H1 (cell line): Measurements from ENCODE around the gene CCP110.

Experiments
- ATF3 ChIP-seq: IDR thresholded peaks from 2 replicates; pipeline ENCODE4 v1.6.1; 2011; ENCODE audit warnings: low read depth, mild to moderate bottlenecking, low read length; ENCODE audit not compliant: insufficient read depth
- BCL11A ChIP-seq, 2 experiments: IDR thresholded peaks; one replicate each; pipeline ENCODE4 v1.6.1; 2011; ENCODE audit warnings: low read depth in 2 of 2, low read length in 2 of 2, mild to moderate bottlenecking in 2 of 2
- CTCF ChIP-seq, 3 experiments: IDR thresholded peaks; 1 replicate in 2 of 3; 2 replicates in 1 of 3; pipeline versions ENCODE4 v1.5.1 to v1.6.1; 2011; ENCODE audit warnings: low read length in 3 of 3, mild to moderate bottlenecking in 3 of 3, inconsistent platforms in 2 of 3, low read depth in 1 of 3, moderate library complexity in 1 of 3; ENCODE audit not compliant: insufficient read depth in 1 of 3; ENCODE audit errors: control extremely low read depth in 1 of 3
- EP300 ChIP-seq, 2 experiments: IDR thresholded peaks; 1 replicate in 1 of 2; 2 replicates in 1 of 2; pipeline ENCODE4 v1.6.1; 2011 to 2012; ENCODE audit warnings: low read depth in 2 of 2, low read length in 2 of 2, mild to moderate bottlenecking in 2 of 2, borderline replicate concordance in 1 of 2, inconsistent platforms in 1 of 2, moderate library complexity in 1 of 2
- POLR2A ChIP-seq, 2 experiments: IDR thresholded peaks; 1 replicate in 1 of 2; 2 replicates in 1 of 2; pipeline ENCODE4 v1.6.1; 2011; ENCODE audit warnings: low read depth in 2 of 2, low read length in 2 of 2, mild to moderate bottlenecking in 2 of 2; ENCODE audit errors: control extremely low read depth in 1 of 2
- POLR2AphosphoS5 ChIP-seq: IDR thresholded peaks from 2 replicates; pipeline ENCODE4 v1.6.1; 2011; ENCODE audit warnings: low read depth, low read length
- RAD21 ChIP-seq, 2 experiments: IDR thresholded peaks in 1 of 2; conservative IDR thresholded peaks in 1 of 2; 2 replicates each; pipeline ENCODE4 v1.6.1; 2011; ENCODE audit warnings: low read depth in 2 of 2, low read length in 2 of 2, improper control_type of control experiment in 1 of 2, inconsistent platforms in 1 of 2, mild to moderate bottlenecking in 1 of 2, moderate library complexity in 1 of 2
- SP2 ChIP-seq: IDR thresholded peaks from 2 replicates; pipeline ENCODE4 v1.6.1; 2012; ENCODE audit warnings: mild to moderate bottlenecking, low read length, inconsistent platforms
- TBP ChIP-seq: IDR thresholded peaks from 2 replicates; pipeline ENCODE4 v1.6.1; 2011; ENCODE audit warnings: low read depth, low read length, improper control_type of control experiment
- USF2 ChIP-seq: IDR thresholded peaks from 2 replicates; pipeline ENCODE4 v1.6.1; 2011; ENCODE audit warnings: low read length, improper control_type of control experiment
- ZNF274 ChIP-seq: IDR thresholded peaks from 2 replicates; pipeline ENCODE4 v1.7.0; 2012; ENCODE audit warnings: low read length, borderline replicate concordance; ENCODE audit errors: extremely low read depth

DNA sequence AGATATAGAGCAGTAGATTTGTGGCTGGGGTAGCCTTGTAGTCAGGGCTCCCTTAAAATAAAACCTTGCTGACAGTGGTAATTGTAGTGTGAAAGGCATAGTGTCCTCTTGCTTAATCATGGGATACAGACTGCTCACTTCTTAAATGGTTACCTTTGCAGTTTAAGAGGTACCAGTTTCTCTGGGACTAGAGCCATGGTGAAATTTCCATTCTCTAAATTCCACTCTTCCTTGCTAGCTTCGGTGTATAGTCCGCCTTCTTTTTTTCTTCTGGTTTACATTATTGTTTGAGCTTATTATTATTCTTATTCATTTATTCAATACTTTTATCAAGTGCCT, 1.6 kb downstream of the CCP110 start:
- TF ChIP-seq POLR2A (IDR thresholded peaks at IDR 0.05; ENCODE audit: control extremely low read depth in 1 of 2, low read depth in 2 of 2, low read length in 2 of 2) (no peak), CTCF (IDR thresholded peaks at IDR 0.05; ENCODE audit: control extremely low read depth in 1 of 3, insufficient read depth in 1 of 3, low read depth in 1 of 3, low read length in 3 of 3) (no peak), EP300 (IDR thresholded peaks at IDR 0.05; ENCODE audit: borderline replicate concordance in 1 of 2, low read depth in 2 of 2, low read length in 2 of 2) (no peak), ATF3 (no peak), RAD21 (IDR thresholded peaks at IDR 0.05 in 1 of 2, conservative IDR thresholded peaks at IDR 0.05 in 1 of 2; ENCODE audit: low read depth in 2 of 2, low read length in 2 of 2) (no peak), POLR2AphosphoS5 (no peak), TBP (no peak), BCL11A (IDR thresholded peaks at IDR 0.05; ENCODE audit: low read depth in 2 of 2, low read length in 2 of 2) (no peak), SP2 (no peak), ZNF274 (no peak), USF2 (no peak)
